ENCODE measurements around the gene CH25H. TPM values are rescaled to one million over a fixed set of nuclear protein-coding genes. Genes with fewer than 3 reads are reported as not detected.
"Not testable (repeated sequence)": the region's sequence is repeated elsewhere in the genome, so short reads cannot be mapped to it uniquely, and the experiment has no call there.

CH25H gene
- total RNA-seq, 6 experiments from 2014 or later, result 0.31 to 1.2 (median 0.60) TPM; not detected in 2

DNA sequence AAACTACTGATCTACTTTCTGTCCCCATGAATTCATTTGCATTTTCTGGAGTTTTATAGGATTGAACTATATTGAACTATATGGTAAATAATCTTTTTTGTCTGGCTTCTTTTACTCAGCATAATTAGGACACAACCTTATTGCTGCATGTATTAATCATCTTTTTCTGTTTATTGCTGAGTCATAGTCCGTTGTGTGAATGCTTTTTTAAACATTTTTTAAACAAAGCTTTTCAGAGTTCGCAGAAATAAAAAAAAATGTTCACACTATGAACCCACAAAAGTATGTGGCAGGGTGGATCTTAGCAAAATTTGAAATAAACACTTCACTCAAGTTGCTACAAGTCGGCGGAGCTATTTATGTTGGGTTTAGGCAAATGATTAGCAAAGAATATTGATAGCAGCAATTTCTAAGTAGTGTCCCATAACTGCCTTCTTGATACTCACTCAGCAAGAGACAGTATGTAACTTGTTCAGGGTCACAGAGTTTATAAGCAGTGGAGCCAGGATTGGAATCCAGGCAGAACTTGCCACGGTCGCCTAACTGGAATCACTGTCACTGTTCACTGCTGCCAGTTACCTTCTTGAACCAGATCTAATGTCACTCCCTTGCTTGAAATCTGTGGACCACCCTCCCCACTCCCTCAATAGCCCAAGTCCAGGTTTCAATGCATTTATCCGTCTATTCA is 5.6 kb downstream of the CH25H start:
- Histone ChIP-seq H3K4me3 (no peak overlapping the region), H3K9me3 (no peaks in the 10 kb centered on the region), H3K27me3 (peaks cover 0 to 14% of the 10 kb centered on the region in 2 donors), H3K36me3 (no peaks in the 10 kb centered on the region), H3K27ac (no peak overlapping the region), H3K4me1 (peaks cover 0 to 3% (median 0%) of the 10 kb centered on the region in 4 donors)
- DNase-seq, result no peak
- no peak for TF ChIP-seq POLR2A (IDR thresholded peaks at IDR 0.05)
- TF ChIP-seq, protein P1, sequence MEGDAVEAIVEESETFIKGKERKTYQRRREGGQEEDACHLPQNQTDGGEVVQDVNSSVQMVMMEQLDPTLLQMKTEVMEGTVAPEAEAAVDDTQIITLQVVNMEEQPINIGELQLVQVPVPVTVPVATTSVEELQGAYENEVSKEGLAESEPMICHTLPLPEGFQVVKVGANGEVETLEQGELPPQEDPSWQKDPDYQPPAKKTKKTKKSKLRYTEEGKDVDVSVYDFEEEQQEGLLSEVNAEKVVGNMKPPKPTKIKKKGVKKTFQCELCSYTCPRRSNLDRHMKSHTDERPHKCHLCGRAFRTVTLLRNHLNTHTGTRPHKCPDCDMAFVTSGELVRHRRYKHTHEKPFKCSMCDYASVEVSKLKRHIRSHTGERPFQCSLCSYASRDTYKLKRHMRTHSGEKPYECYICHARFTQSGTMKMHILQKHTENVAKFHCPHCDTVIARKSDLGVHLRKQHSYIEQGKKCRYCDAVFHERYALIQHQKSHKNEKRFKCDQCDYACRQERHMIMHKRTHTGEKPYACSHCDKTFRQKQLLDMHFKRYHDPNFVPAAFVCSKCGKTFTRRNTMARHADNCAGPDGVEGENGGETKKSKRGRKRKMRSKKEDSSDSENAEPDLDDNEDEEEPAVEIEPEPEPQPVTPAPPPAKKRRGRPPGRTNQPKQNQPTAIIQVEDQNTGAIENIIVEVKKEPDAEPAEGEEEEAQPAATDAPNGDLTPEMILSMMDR (IDR thresholded peaks at IDR 0.05), result no peak
- intact Hi-C loops (cut with DNase I), result loop anchor here (10.0 kb wide), 1 partner anchor 177 kb away; no protein-coding TSS in a partner anchor
- ATAC-seq, result no peak
- WGBS (ENCODE audit: insufficient coverage, low coverage, low lambda C conversion rate, missing lambda C conversion rate), result 63% methylated on average over 5 of the region's 7 CpGs

- no peak for ATAC-seq
- DNase-seq, result no peak
- no peak overlapping the region for H3K4me3 ChIP-seq
- H3K27me3 ChIP-seq, result no peaks in the 10 kb centered on the region
- 60% methylated on average over 2 of the region's 4 CpGs for WGBS (ENCODE audit: insufficient coverage, low coverage, low lambda C conversion rate, missing lambda C conversion rate)
- H3K36me3 ChIP-seq, result no peaks in the 10 kb centered on the region
- H3K27ac ChIP-seq, result no peak overlapping the region
- intact Hi-C loops (cut with DNase I), result no loop called here
- H3K4me1 ChIP-seq, result no peaks in the 10 kb centered on the region
- H3K9me3 ChIP-seq, result no peaks in the 10 kb centered on the region
- TF ChIP-seq POLR2A (IDR thresholded peaks at IDR 0.05), result no peak
These were observed 9.6 kb downstream of the CH25H start for GRCh38 chr10:89197473-89197872.

GRCh38 chr10:89191301-89191700 is 15.8 kb downstream of the CH25H start:
- H3K27me3 ChIP-seq; DNase-seq; H3K27ac ChIP-seq; H3K9me3 ChIP-seq; H3K4me1 ChIP-seq; H3K36me3 ChIP-seq; H3K4me3 ChIP-seq; intact Hi-C loops (cut with DNase I); ATAC-seq: not testable (repeated sequence)
- WGBS (ENCODE audit: insufficient coverage, low coverage, low lambda C conversion rate, missing lambda C conversion rate), result 93% methylated on average over 3 of the region's 3 CpGs

DNA sequence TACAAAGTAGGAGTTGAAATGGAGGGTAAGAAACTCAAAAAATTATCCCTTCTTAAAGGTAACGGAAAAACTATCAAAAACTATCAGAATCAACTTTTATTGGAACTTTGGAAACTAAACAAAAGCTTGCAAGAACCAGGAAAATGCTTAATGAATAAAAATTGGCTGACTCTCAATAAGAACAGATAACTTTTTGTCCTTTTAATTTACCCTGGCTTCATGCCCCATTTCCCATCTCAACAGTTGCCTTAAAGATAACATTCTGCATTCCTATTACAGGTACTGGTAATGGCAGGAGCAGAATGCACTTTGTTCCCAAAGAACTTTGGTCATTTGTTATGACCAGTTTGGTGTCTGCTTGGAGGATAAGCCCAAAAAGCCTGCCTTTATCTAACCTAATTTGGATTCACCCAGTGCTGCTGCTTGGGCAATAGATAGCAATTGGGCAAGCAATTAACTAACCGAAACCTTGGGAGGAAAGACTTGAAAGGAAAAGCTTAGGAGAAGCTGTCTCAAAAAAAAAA is 17.8 kb downstream of the CH25H start:
- Histone ChIP-seq H3K27me3 (no peaks in the 10 kb centered on the region), H3K4me3 (no peak overlapping the region), H3K9me3 (no peaks in the 10 kb centered on the region), H3K4me1 (no peaks in the 10 kb centered on the region), H3K27ac (no peak overlapping the region), H3K36me3 (no peaks in the 10 kb centered on the region)
- TF ChIP-seq, protein P1 (IDR thresholded peaks at IDR 0.05), result no peak
- TF ChIP-seq POLR2A (IDR thresholded peaks at IDR 0.05), result no peak
- ATAC-seq (peak; percentile 40 to 88 (median 62)), DNase-seq (no peak)
- 48% methylated on average over 2 of the region's 2 CpGs for WGBS (ENCODE audit: insufficient coverage, low coverage, low lambda C conversion rate, missing lambda C conversion rate)
- intact Hi-C loops (cut with DNase I), result no loop called here

GRCh38 chr10:89185658-89186057 is 21.5 kb downstream of the CH25H start:
- Histone ChIP-seq H3K4me3 (no peak overlapping the region), H3K36me3 (no peaks in the 10 kb centered on the region), H3K27me3 (no peaks in the 10 kb centered on the region), H3K27ac (no peak overlapping the region), H3K9me3 (no peaks in the 10 kb centered on the region), H3K4me1 (no peaks in the 10 kb centered on the region)
- ATAC-seq (no peak), DNase-seq (no peak)
- intact Hi-C loops (cut with DNase I), result no loop called here
- no peak for TF ChIP-seq POLR2A (IDR thresholded peaks at IDR 0.05)
- TF ChIP-seq, protein P1 (IDR thresholded peaks at IDR 0.05), result no peak

Measured in right lobe of liver (tissue), 6 donors.